IMR-90 (cell line): ENCODE data around the gene HIVEP3. TPM values are rescaled to one million over a fixed set of nuclear protein-coding genes. Genes with fewer than 3 reads are reported as not detected.
A peak's percentile ranks its signal among the peaks of the same experiment; 100 is the strongest.

Experiments used
- ATAC-seq: fragments of 200-7000 bp; cut with Tn5 transposase; 2 replicates; pipeline ENCODE4 v1.9.1; 2020; ENCODE audit warnings: low read depth, mild to moderate bottlenecking, moderate library complexity
- BruUV-seq: library from RNA; stranded (reverse); fragments of 400-500 nt; replicated peaks from 2 replicates; lab custom pipeline; 2021; lab: Mats Ljungman, UMichigan
- CTCF ChIA-PET: fragments of 300-600 bp; formaldehyde crosslinking; extraction: SDS; loops from one replicate; lab custom pipeline; 2021; ENCODE audit warnings: antibody characterized with exemption; lab: Yijun Ruan, JAX
- POLR2A ChIA-PET: fragments of 300-600 bp; sonication (Branson Sonifier 250); formaldehyde crosslinking; loops from one replicate; lab custom pipeline; 2022; ENCODE audit warnings: antibody characterized with exemption; ENCODE audit not compliant: unreplicated experiment; lab: Charles Lee
- DNase-seq: peaks from one replicate; pipeline ENCODE4 v3.0.0; 2013
- H2AFZ ChIP-seq: replicated peaks from 2 replicates; pipeline ENCODE3; 2013; ENCODE audit warnings: low read length, mild to moderate bottlenecking; ENCODE audit not compliant: poor library complexity
- H2AK5ac ChIP-seq: 2 replicates; pipeline ENCODE4 v1.6.1; 2013; ENCODE audit warnings: low read depth, low read length, inconsistent platforms
- H2AK9ac ChIP-seq: replicated peaks from 2 replicates; pipeline ENCODE3; 2013; ENCODE audit warnings: mild to moderate bottlenecking, low read depth, low read length, moderate library complexity; ENCODE audit not compliant: poor library complexity
- H2BK120ac ChIP-seq: 2 replicates; pipeline ENCODE4 v1.6.1; 2013; ENCODE audit warnings: low read depth, low read length, inconsistent platforms
- H2BK15ac ChIP-seq: 3 replicates; pipeline ENCODE4 v1.6.1; 2013; ENCODE audit warnings: low read depth, low read length, inconsistent platforms
- H2BK20ac ChIP-seq: 2 replicates; pipeline ENCODE4 v1.6.1; 2013; ENCODE audit warnings: low read depth, mild to moderate bottlenecking, inconsistent platforms, low read length, moderate library complexity
- H2BK5ac ChIP-seq: 2 replicates; pipeline ENCODE4 v1.6.1; 2013; ENCODE audit warnings: mild to moderate bottlenecking, low read depth, low read length, inconsistent platforms; ENCODE audit not compliant: poor library complexity, severe bottlenecking
- H3K14ac ChIP-seq: replicated peaks from 2 replicates; pipeline ENCODE4 v1.6.1; 2013; ENCODE audit warnings: low read depth, low read length, inconsistent platforms
- H3K18ac ChIP-seq: 2 replicates; pipeline ENCODE4 v1.6.1; 2013; ENCODE audit warnings: low read depth, low read length, control low read depth
- H3K23ac ChIP-seq: 2 replicates; pipeline ENCODE4 v1.6.1; 2013; ENCODE audit warnings: low read depth, low read length, inconsistent platforms
- H3K27ac ChIP-seq: 2 replicates; pipeline ENCODE4 v1.5.1; 2013; ENCODE audit warnings: mild to moderate bottlenecking, control low read depth, low read length; ENCODE audit not compliant: insufficient read depth
- H3K27me3 ChIP-seq: 2 replicates; pipeline ENCODE4 v1.6.1; 2013; ENCODE audit warnings: low read length; ENCODE audit not compliant: control insufficient read depth, insufficient read depth
- H3K36me3 ChIP-seq: 2 replicates; pipeline ENCODE4 v1.6.1; 2013; ENCODE audit warnings: low read length, mixed read lengths; ENCODE audit not compliant: control insufficient read depth, insufficient read depth
- H3K4ac ChIP-seq: 2 replicates; pipeline ENCODE4 v1.6.1; 2013; ENCODE audit warnings: low read depth, low read length, inconsistent platforms
- H3K4me1 ChIP-seq: 2 replicates; pipeline ENCODE4 v1.6.1; 2013; ENCODE audit warnings: low read length, mixed read lengths; ENCODE audit not compliant: control insufficient read depth, insufficient read depth
- H3K4me2 ChIP-seq: 2 replicates; pipeline ENCODE4 v1.6.1; 2013; ENCODE audit warnings: low read depth, mild to moderate bottlenecking, control low read depth, low read length, moderate library complexity
- H3K4me3 ChIP-seq: 2 replicates; pipeline ENCODE4 v1.5.1; 2013; ENCODE audit warnings: low read depth, mild to moderate bottlenecking, control low read depth, low read length, moderate library complexity; ENCODE audit not compliant: insufficient read depth
- H3K56ac ChIP-seq: 2 replicates; pipeline ENCODE4 v1.6.1; 2013; ENCODE audit warnings: low read length, inconsistent platforms; ENCODE audit not compliant: insufficient read depth; ENCODE audit errors: extremely low read depth
- H3K79me1 ChIP-seq, 2 experiments: 2 replicates each; pipeline ENCODE4 v1.6.1; 2013; ENCODE audit warnings: low read length in 2 of 2, inconsistent platforms in 1 of 2, low read depth in 1 of 2
- H3K9ac ChIP-seq: 2 replicates; pipeline ENCODE4 v1.6.1; 2013; ENCODE audit warnings: low read depth, low read length, control low read depth
- H3K9me1 ChIP-seq: 2 replicates; pipeline ENCODE4 v1.6.1; 2013; ENCODE audit warnings: low read length, inconsistent platforms; ENCODE audit not compliant: insufficient read depth
- H3K9me3 ChIP-seq: 2 replicates; pipeline ENCODE4 v1.6.1; 2013; ENCODE audit warnings: low read length; ENCODE audit not compliant: control insufficient read depth, insufficient read depth
- H4K20me1 ChIP-seq: 2 replicates; pipeline ENCODE4 v1.6.1; 2013; ENCODE audit warnings: low read length, inconsistent platforms; ENCODE audit not compliant: insufficient read depth
- H4K5ac ChIP-seq: 2 replicates; pipeline ENCODE4 v1.6.1; 2013; ENCODE audit warnings: mild to moderate bottlenecking, low read depth, low read length, control low read depth
- H4K8ac ChIP-seq, 2 experiments: 2 replicates each; pipeline ENCODE4 v1.6.1; 2013; ENCODE audit warnings: low read depth in 2 of 2, low read length in 2 of 2, control low read depth in 1 of 2, inconsistent platforms in 1 of 2
- H4K91ac ChIP-seq: 2 replicates; pipeline ENCODE4 v1.6.1; 2013; ENCODE audit warnings: low read depth, low read length, inconsistent platforms; ENCODE audit not compliant: insufficient read depth
- CEBPB ChIP-seq: IDR thresholded peaks from 2 replicates; pipeline ENCODE4 v1.6.1; 2012; ENCODE audit warnings: low read depth, low read length, improper control_type of control experiment
- CHD1 ChIP-seq: IDR thresholded peaks from 2 replicates; pipeline ENCODE4 v1.6.1; 2012; ENCODE audit warnings: low read depth, low read length, improper control_type of control experiment
- FOS ChIP-seq: fragments of 150-350 bp; IDR thresholded peaks from 2 replicates; pipeline ENCODE4 v1.6.1; 2016; ENCODE audit warnings: low read depth, low read length
- MAFK ChIP-seq: IDR thresholded peaks from 2 replicates; pipeline ENCODE4 v1.6.1; 2012; ENCODE audit warnings: low read depth, low read length, improper control_type of control experiment
- MAZ ChIP-seq: IDR thresholded peaks from 2 replicates; pipeline ENCODE4 v1.6.1; 2012; ENCODE audit warnings: low read depth, mild to moderate bottlenecking, low read length, improper control_type of control experiment, moderate library complexity, borderline replicate concordance
- MXI1 ChIP-seq: IDR thresholded peaks from 2 replicates; pipeline ENCODE4 v1.6.1; 2012; ENCODE audit warnings: low read depth, mild to moderate bottlenecking, low read length, moderate library complexity, borderline replicate concordance
- NFE2L2 ChIP-seq: fragments of 150-350 bp; IDR thresholded peaks from 2 replicates; pipeline ENCODE4 v1.6.1; 2016; ENCODE audit warnings: low read depth, mild to moderate bottlenecking, low read length
- POLR2A ChIP-seq: IDR thresholded peaks from 2 replicates; pipeline ENCODE4 v1.6.1; 2012; ENCODE audit warnings: mild to moderate bottlenecking, low read depth, low read length
- RCOR1 ChIP-seq: IDR thresholded peaks from 2 replicates; pipeline ENCODE4 v1.6.1; 2012; ENCODE audit warnings: mild to moderate bottlenecking, low read length, improper control_type of control experiment; ENCODE audit not compliant: insufficient replicate concordance
- RFX5 ChIP-seq: IDR thresholded peaks from 2 replicates; pipeline ENCODE4 v1.8.0; 2012; ENCODE audit warnings: low read depth, mild to moderate bottlenecking, low read length, moderate library complexity
- SMC3 ChIP-seq: fragments of 150-350 bp; IDR thresholded peaks from 2 replicates; pipeline ENCODE4 v1.6.1; 2016; ENCODE audit warnings: low read depth, mild to moderate bottlenecking, antibody characterized with exemption, low read length, moderate library complexity
- WGBS, 2 experiments: methylation state at CpG; one replicate each; pipeline versions ENCODE4 v1.1.5 to v1.1.7; 2013; ENCODE audit warnings: missing lambda C conversion rate in 2 of 2; ENCODE audit not compliant: insufficient read length in 1 of 2; ENCODE audit errors: extremely low coverage in 2 of 2; 5-methylcytosine and 5-hydroxymethylcytosine counted together
- dilution Hi-C: fragments of 300-500 bp; cut with HindIII; formaldehyde crosslinking; loops from one replicate; pipeline ENCODE4 v1.14.3; 2018; ENCODE audit warnings: low sequenced_read_pairs; ENCODE audit not compliant: unreplicated experiment
- in situ Hi-C: fragments of 300-500 bp; cut with MboI; formaldehyde crosslinking; loops from 3 replicates; pipeline ENCODE4 v1.14.3; 2019; ENCODE audit warnings: low sequenced_read_pairs, inconsistent platforms, mixed read lengths
- intact Hi-C: fragments of 100-400 bp; cut with micrococcal nuclease; formaldehyde crosslinking; loops from 2 replicates; pipeline ENCODE4 v1.10.0; 2022
- polyA plus RNA-seq, 3 experiments: library from polyadenylated mRNA; depleted of rRNA; stranded (reverse); fragments of >200 nt; gene quantifications; 2 replicates each; pipeline ENCODE4 v1.2.3, GENCODE V29; 2012; ENCODE audit warnings: low replicate concordance in 1 of 3
- total RNA-seq: library from RNA; depleted of rRNA; stranded (reverse); fragments of >200 nt; gene quantifications from 2 replicates; pipeline ENCODE4 v1.2.3, GENCODE V29; 2012
- TF ChIP-seq, protein P1 (sequence below): fragments of 150-350 bp; IDR thresholded peaks from 2 replicates; pipeline ENCODE4 v1.6.1; 2016; ENCODE audit warnings: low read depth, mild to moderate bottlenecking, low read length, moderate library complexity, borderline replicate concordance
- TF ChIP-seq, protein P2 (sequence below): conservative IDR thresholded peaks from 2 replicates; pipeline ENCODE4 v1.5.1; 2012; ENCODE audit warnings: mild to moderate bottlenecking, low read depth, low read length, improper control_type of control experiment
- TF ChIP-seq, protein P3 (sequence below): fragments of 150-350 bp; IDR thresholded peaks from 2 replicates; pipeline ENCODE4 v1.6.1; 2017; ENCODE audit warnings: mild to moderate bottlenecking, antibody characterized with exemption, low read length, low read depth

HIVEP3 gene
- total and polyA plus RNA-seq, 2 of the 4 experiments (the other 2 are of a cell fraction): 1.4 to 4.0 TPM

DNA sequence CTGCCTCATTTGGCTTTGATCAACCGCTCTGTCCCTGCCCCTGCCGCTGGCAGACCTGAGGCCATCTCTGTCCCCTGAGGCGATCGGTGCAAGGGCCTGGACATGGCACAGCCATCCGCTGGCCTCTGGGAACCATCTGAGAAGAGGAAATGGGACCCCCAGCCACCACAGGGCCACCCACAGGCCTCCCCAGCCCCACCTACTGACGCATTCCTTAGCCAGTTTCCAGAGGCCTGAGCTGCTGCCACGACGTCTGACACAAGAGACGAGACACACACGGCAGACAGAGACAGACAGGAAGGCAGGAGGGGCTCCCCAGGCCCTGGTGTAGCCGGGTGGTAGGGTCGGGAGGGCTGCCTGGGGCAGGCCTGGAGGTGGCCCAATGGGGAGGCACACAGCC, 397.0 kb downstream of the HIVEP3 start:
- Histone ChIP-seq H3K9me1 (0 out of 2 replicates have a peak, but pooled peaks cover 3% of the 10 kb centered on the region), H3K27ac (no peak overlapping the region), H2BK15ac (no peak overlapping the region), H4K20me1 (no peaks in the 10 kb centered on the region), H3K9ac (no peak overlapping the region), H4K8ac (no peak overlapping the region), H3K18ac (no peak overlapping the region), H2AK5ac (no peak overlapping the region), H2AK9ac (no peak overlapping the region), H2BK20ac (no peak overlapping the region), H3K36me3 (no peaks in the 10 kb centered on the region), H3K23ac (no peak overlapping the region), H3K9me3 (no peaks in the 10 kb centered on the region), H4K5ac (no peak overlapping the region), H3K4me2 (no peak overlapping the region), H2BK120ac (no peak overlapping the region), H3K27me3 (no peaks in the 10 kb centered on the region), H3K4me3 (no peak overlapping the region), H3K56ac (no peak overlapping the region), H2AFZ (peak overlapping the region; percentile 63), H3K79me1 (no peaks in the 10 kb centered on the region), H3K4me1 (no peaks in the 10 kb centered on the region), H3K4ac (no peak overlapping the region), H3K14ac (no peak overlapping the region), H4K91ac (no peak overlapping the region), H2BK5ac (no peak overlapping the region)
- in situ Hi-C loops: no loop called here
- no peak for DNase-seq
- no TSS peak for BruUV-seq
- 32% methylated on average over 6 of the region's 12 CpGs; no CpG with 5 or more reads in 1 of the 2 experiments for WGBS, 2 experiments
- TF ChIP-seq RFX5: no peak
- no peak for TF ChIP-seq CHD1
- TF ChIP-seq POLR2A: no peak
- TF ChIP-seq, protein P1, sequence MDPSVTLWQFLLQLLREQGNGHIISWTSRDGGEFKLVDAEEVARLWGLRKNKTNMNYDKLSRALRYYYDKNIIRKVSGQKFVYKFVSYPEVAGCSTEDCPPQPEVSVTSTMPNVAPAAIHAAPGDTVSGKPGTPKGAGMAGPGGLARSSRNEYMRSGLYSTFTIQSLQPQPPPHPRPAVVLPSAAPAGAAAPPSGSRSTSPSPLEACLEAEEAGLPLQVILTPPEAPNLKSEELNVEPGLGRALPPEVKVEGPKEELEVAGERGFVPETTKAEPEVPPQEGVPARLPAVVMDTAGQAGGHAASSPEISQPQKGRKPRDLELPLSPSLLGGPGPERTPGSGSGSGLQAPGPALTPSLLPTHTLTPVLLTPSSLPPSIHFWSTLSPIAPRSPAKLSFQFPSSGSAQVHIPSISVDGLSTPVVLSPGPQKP: no peak
- no peak for TF ChIP-seq MXI1
- TF ChIP-seq, protein P2, sequence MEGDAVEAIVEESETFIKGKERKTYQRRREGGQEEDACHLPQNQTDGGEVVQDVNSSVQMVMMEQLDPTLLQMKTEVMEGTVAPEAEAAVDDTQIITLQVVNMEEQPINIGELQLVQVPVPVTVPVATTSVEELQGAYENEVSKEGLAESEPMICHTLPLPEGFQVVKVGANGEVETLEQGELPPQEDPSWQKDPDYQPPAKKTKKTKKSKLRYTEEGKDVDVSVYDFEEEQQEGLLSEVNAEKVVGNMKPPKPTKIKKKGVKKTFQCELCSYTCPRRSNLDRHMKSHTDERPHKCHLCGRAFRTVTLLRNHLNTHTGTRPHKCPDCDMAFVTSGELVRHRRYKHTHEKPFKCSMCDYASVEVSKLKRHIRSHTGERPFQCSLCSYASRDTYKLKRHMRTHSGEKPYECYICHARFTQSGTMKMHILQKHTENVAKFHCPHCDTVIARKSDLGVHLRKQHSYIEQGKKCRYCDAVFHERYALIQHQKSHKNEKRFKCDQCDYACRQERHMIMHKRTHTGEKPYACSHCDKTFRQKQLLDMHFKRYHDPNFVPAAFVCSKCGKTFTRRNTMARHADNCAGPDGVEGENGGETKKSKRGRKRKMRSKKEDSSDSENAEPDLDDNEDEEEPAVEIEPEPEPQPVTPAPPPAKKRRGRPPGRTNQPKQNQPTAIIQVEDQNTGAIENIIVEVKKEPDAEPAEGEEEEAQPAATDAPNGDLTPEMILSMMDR: no peak
- TF ChIP-seq FOS: no peak
- no peak for TF ChIP-seq NFE2L2
- TF ChIP-seq MAZ: no peak
- TF ChIP-seq MAFK: no peak
- TF ChIP-seq, protein P3, sequence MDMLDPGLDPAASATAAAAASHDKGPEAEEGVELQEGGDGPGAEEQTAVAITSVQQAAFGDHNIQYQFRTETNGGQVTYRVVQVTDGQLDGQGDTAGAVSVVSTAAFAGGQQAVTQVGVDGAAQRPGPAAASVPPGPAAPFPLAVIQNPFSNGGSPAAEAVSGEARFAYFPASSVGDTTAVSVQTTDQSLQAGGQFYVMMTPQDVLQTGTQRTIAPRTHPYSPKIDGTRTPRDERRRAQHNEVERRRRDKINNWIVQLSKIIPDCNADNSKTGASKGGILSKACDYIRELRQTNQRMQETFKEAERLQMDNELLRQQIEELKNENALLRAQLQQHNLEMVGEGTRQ: no peak
- no peak for TF ChIP-seq RCOR1
- no peak for TF ChIP-seq CEBPB
- no peak for TF ChIP-seq SMC3
- CTCF ChIA-PET: no interaction called here
- POLR2A ChIA-PET: no interaction called here
- dilution Hi-C loops: no loop called here
- no peak for ATAC-seq
- intact Hi-C loops: no loop called here
